ENCODE measurements around the gene UNC5A. TPM values are rescaled to one million over a fixed set of nuclear protein-coding genes. Genes with fewer than 3 reads are reported as not detected.

Gene UNC5A
- total RNA-seq, 1 donor from 2014 or later, result not detected

- POLR2A ChIA-PET, result no interaction called here
- Mint-ChIP-seq H3K4me1 (no peaks in the 10 kb centered on the region), H3K4me3 (no peak overlapping the region), H3K27me3 (peaks cover 26% of the 10 kb centered on the region), H3K27ac (no peak overlapping the region), H3K36me3 (ENCODE audit: low read depth) (no peaks in the 10 kb centered on the region), H3K9me3 (no peaks in the 10 kb centered on the region)
- DNase-seq (no peak), ATAC-seq (ENCODE audit: low read depth) (no peak)
- CTCF ChIA-PET, result no interaction called here
- intact Hi-C loops (cut with micrococcal nuclease), result no loop called here
- TF ChIP-seq CTCF (IDR thresholded peaks at IDR 0.05), result no peak
Measured at GRCh38 chr5:176878906-176879662, 68.7 kb downstream of the UNC5A start.

- CTCF ChIA-PET, result no interaction called here
- Mint-ChIP-seq H3K4me3 (no peak overlapping the region), H3K36me3 (ENCODE audit: low read depth) (no peaks in the 10 kb centered on the region)
Measured at GRCh38 chr5:176879663-176880361, 69.5 kb downstream of the UNC5A start.

GRCh38 chr5:176880366-176881020, 70.1 kb downstream of the UNC5A start:
- ChIA-PET CTCF (no interaction called here), POLR2A (no interaction called here)
- peaks cover 20% of the 10 kb centered on the region for H3K27me3 Mint-ChIP-seq
- ATAC-seq (ENCODE audit: low read depth), result no peak
- H3K9me3 Mint-ChIP-seq, result no peaks in the 10 kb centered on the region
- intact Hi-C loops (cut with micrococcal nuclease), result no loop called here
- no peaks in the 10 kb centered on the region for H3K4me1 Mint-ChIP-seq
- H3K36me3 Mint-ChIP-seq (ENCODE audit: low read depth), result no peaks in the 10 kb centered on the region
- TF ChIP-seq CTCF (IDR thresholded peaks at IDR 0.05), result no peak
- no peak overlapping the region for H3K27ac Mint-ChIP-seq
- no peak for DNase-seq
- H3K4me3 Mint-ChIP-seq, result no peak overlapping the region

More at GRCh38 chr5:176879663-176880361, 69.5 kb downstream of the UNC5A start:
- DNase-seq (no peak), ATAC-seq (ENCODE audit: low read depth) (no peak)
- Mint-ChIP-seq H3K27ac (no peak overlapping the region), H3K27me3 (peaks cover 26% of the 10 kb centered on the region), H3K4me1 (no peaks in the 10 kb centered on the region), H3K9me3 (no peaks in the 10 kb centered on the region)
- POLR2A ChIA-PET, result no interaction called here
- TF ChIP-seq CTCF (IDR thresholded peaks at IDR 0.05), result no peak
- intact Hi-C loops (cut with micrococcal nuclease), result no loop called here

GRCh38 chr5:176881021-176881749, 70.8 kb downstream of the UNC5A start:
- H3K9me3 Mint-ChIP-seq, result no peaks in the 10 kb centered on the region
- no peak for ATAC-seq (ENCODE audit: low read depth)
- CTCF ChIA-PET, result no interaction called here
- no peaks in the 10 kb centered on the region for H3K36me3 Mint-ChIP-seq (ENCODE audit: low read depth)
- no peaks in the 10 kb centered on the region for H3K4me1 Mint-ChIP-seq
- intact Hi-C loops (cut with micrococcal nuclease), result no loop called here
- no peak for TF ChIP-seq CTCF (IDR thresholded peaks at IDR 0.05)
- no peak for DNase-seq
- POLR2A ChIA-PET, result no interaction called here
- no peak overlapping the region for H3K4me3 Mint-ChIP-seq
- H3K27ac Mint-ChIP-seq, result no peak overlapping the region
- H3K27me3 Mint-ChIP-seq, result peaks cover 15% of the 10 kb centered on the region

Data from activated B cell treated with CpG ODN at 0.5 μM for 24 hours (primary cell).